ENCODE measurements around the gene RNF217. TPM values are rescaled to one million over a fixed set of nuclear protein-coding genes. Genes with fewer than 3 reads are reported as not detected.
"Not testable (repeated sequence)": the region's sequence is repeated elsewhere in the genome, so short reads cannot be mapped to it uniquely, and the experiment has no call there.

The RNF217 gene
- total RNA-seq, 2 experiments from 2014 or later: 0.52 to 1.1 TPM

GRCh38 chr6:125123051-125123450, 160.8 kb downstream of the RNF217 start:
- Mint-ChIP-seq H3K27me3 (peaks cover 2% of the 10 kb centered on the region), H3K4me1 (ENCODE audit: low read depth) (no peaks in the 10 kb centered on the region), H3K36me3 (no peaks in the 10 kb centered on the region), H3K9me3 (no peaks in the 10 kb centered on the region), H3K27ac (no peak overlapping the region), H3K4me3 (no peak overlapping the region)
- ChIA-PET CTCF (interaction anchor here (2.3 kb wide), 1 partner anchor 9 kb away, joined by 7 read pairs; no protein-coding TSS in a partner anchor), POLR2A (interaction anchor here (0.5 kb wide), 1 partner anchor 30 kb away, joined by 3 read pairs; the partner anchor contains the start of gene TPD52L1)
- intact Hi-C loops (cut with micrococcal nuclease): no loop called here
- DNase-seq: no peak

DNA sequence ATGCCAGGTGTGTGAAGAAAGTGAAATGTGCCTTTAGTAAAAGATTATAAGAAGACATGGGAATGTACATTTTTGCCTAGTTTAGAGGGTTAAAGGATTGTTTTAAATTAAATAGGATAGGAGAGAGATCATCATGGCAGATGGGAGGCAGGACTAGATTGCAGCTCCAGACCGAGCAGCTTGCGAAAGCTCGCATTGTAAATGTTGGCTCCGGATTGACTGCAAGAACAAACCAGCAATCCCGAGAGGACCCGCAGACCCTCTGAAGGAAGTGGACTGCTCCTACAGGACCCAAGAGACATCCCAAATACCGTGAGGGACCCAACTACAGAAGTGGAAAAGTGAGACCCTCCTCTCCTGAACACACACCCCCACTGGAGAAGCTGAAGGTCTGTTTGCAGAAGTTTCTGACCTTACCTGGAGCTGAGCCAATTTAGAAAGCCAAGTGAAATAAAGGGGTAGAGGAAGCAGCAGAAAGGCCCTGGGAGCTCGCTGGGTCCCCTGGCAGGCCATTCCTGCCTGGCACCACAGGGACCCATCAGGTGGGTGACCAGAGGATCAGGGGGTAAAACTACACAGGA, 161.3 kb downstream of the RNF217 start:
- H3K4me1 Mint-ChIP-seq (ENCODE audit: low read depth): no peaks in the 10 kb centered on the region
- ChIA-PET POLR2A (interaction anchor here (0.5 kb wide), 1 partner anchor 30 kb away, joined by 3 read pairs; the partner anchor contains the start of gene TPD52L1), CTCF (interaction anchor here (2.3 kb wide), 1 partner anchor 9 kb away, joined by 7 read pairs; no protein-coding TSS in a partner anchor)
- H3K27ac Mint-ChIP-seq: no peak overlapping the region
- no peak overlapping the region for H3K4me3 Mint-ChIP-seq
- intact Hi-C loops (cut with micrococcal nuclease): no loop called here
- peaks cover 2% of the 10 kb centered on the region for H3K27me3 Mint-ChIP-seq
- DNase-seq: no peak
- no peaks in the 10 kb centered on the region for H3K36me3 Mint-ChIP-seq
- H3K9me3 Mint-ChIP-seq: no peaks in the 10 kb centered on the region

GRCh38 chr6:125124049-125124669, 161.9 kb downstream of the RNF217 start:
- no peak overlapping the region for H3K27ac Mint-ChIP-seq
- no peaks in the 10 kb centered on the region for H3K9me3 Mint-ChIP-seq
- H3K4me1 Mint-ChIP-seq (ENCODE audit: low read depth): no peaks in the 10 kb centered on the region
- no peak for DNase-seq
- no peaks in the 10 kb centered on the region for H3K36me3 Mint-ChIP-seq
- H3K4me3 Mint-ChIP-seq: no peak overlapping the region
- ChIA-PET POLR2A (no interaction called here), CTCF (interaction anchor here (2.3 kb wide), 1 partner anchor 10 kb away, joined by 7 read pairs; no protein-coding TSS in a partner anchor)
- peaks cover 2% of the 10 kb centered on the region for H3K27me3 Mint-ChIP-seq
- intact Hi-C loops (cut with micrococcal nuclease): no loop called here

GRCh38 chr6:125125856-125126255, 163.6 kb downstream of the RNF217 start:
- H3K4me3 Mint-ChIP-seq; H3K9me3 Mint-ChIP-seq; intact Hi-C loops (cut with micrococcal nuclease); POLR2A ChIA-PET; H3K27me3 Mint-ChIP-seq; H3K27ac Mint-ChIP-seq; DNase-seq; CTCF ChIA-PET; H3K36me3 Mint-ChIP-seq; H3K4me1 Mint-ChIP-seq (ENCODE audit: low read depth): not testable (repeated sequence)

DNA sequence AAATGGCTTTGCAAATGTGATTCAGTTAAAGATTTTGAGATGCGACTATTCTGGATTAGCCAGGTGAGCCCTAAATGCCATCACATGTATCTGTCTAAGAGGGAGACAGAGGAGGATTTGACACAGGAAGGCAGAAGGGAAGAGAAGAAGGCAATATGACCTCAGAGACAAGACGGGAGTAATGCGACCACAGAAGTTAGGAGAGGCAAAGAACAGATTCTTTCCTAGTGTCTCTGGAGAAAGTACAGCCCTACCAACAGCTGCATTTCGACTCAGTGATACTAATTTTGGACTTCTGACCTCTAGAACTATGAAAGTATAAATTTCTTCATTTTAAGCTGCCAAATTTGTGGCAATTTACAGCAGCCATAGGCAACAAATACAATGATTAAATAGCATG, 167.1 kb downstream of the RNF217 start:
- no peak overlapping the region for H3K27ac Mint-ChIP-seq
- intact Hi-C loops (cut with micrococcal nuclease): no loop called here
- ChIA-PET POLR2A (no interaction called here), CTCF (no interaction called here)
- H3K4me1 Mint-ChIP-seq (ENCODE audit: low read depth): no peaks in the 10 kb centered on the region
- no peak overlapping the region for H3K4me3 Mint-ChIP-seq
- no peaks in the 10 kb centered on the region for H3K9me3 Mint-ChIP-seq
- H3K27me3 Mint-ChIP-seq: no peaks in the 10 kb centered on the region
- no peak for DNase-seq
- no peaks in the 10 kb centered on the region for H3K36me3 Mint-ChIP-seq

GRCh38 chr6:125132058-125132457, 169.8 kb downstream of the RNF217 start:
- H3K4me1 Mint-ChIP-seq (ENCODE audit: low read depth): no peaks in the 10 kb centered on the region
- H3K27me3 Mint-ChIP-seq: no peaks in the 10 kb centered on the region
- no peaks in the 10 kb centered on the region for H3K9me3 Mint-ChIP-seq
- no peak overlapping the region for H3K4me3 Mint-ChIP-seq
- DNase-seq: no peak
- intact Hi-C loops (cut with micrococcal nuclease): no loop called here
- CTCF ChIA-PET: interaction anchor here (0.9 kb wide), 1 partner anchor 18 kb away, joined by 3 read pairs; no protein-coding TSS in a partner anchor
- H3K36me3 Mint-ChIP-seq: no peaks in the 10 kb centered on the region
- POLR2A ChIA-PET: no interaction called here
- H3K27ac Mint-ChIP-seq: no peak overlapping the region

DNA sequence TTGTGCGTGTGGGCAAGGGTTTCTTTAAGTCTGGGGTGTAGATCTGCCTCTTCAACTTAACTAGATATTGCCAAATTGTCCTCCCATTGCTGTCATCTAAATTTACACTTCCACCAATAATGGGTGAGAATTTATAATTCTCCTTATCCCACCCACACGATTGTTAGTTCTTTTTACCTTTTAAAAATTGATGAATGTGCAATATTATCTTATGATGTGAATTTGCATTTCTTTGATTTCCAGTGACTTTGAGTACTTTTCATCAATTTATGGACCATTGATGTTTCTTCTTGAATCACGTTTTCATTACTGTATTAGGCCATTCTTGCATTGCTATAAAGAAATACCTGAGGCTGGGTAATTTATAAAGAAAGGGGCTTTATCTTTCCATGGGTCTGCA, 174.1 kb downstream of the RNF217 start:
- Mint-ChIP-seq H3K4me3 (no peak overlapping the region), H3K4me1 (ENCODE audit: low read depth) (no peaks in the 10 kb centered on the region), H3K27me3 (no peaks in the 10 kb centered on the region), H3K36me3 (no peaks in the 10 kb centered on the region), H3K27ac (no peak overlapping the region), H3K9me3 (no peaks in the 10 kb centered on the region)
- ChIA-PET CTCF (interaction anchor here (1.8 kb wide), 1 partner anchor 56 kb away, joined by 4 read pairs; no protein-coding TSS in a partner anchor), POLR2A (no interaction called here)
- intact Hi-C loops (cut with micrococcal nuclease): no loop called here
- DNase-seq: no peak

DNA sequence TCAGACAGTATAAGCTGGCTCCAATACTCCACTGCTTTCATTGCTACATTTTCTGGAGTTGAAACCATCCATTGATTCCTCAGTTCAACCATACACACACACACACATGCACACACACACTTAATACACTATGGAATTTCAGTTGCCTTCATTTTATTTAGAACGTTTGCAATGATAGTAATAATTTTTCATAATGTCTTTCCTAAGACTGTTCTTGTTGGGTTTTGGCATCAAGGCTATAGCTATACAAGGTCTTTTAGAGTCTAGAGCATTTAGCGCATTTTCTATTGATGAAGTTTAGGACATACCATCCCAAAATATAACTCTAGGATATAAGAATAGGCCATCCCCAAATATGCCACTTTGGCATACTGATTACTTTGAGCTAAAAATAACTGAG, 175.8 kb downstream of the RNF217 start:
- Mint-ChIP-seq H3K27ac (no peak overlapping the region), H3K27me3 (no peaks in the 10 kb centered on the region)
- no peak for DNase-seq

GRCh38 chr6:125140808-125141207, 178.6 kb downstream of the RNF217 start:
- Mint-ChIP-seq H3K36me3 (no peaks in the 10 kb centered on the region), H3K4me3 (no peak overlapping the region)
- POLR2A ChIA-PET: no interaction called here

More for the DNA sequence above, 175.8 kb downstream of the RNF217 start:
- intact Hi-C loops (cut with micrococcal nuclease): no loop called here
- no peak overlapping the region for H3K4me3 Mint-ChIP-seq
- ChIA-PET POLR2A (no interaction called here), CTCF (interaction anchor here (0.8 to 1.8 kb wide), 3 partner anchors 16 to 54 kb away, joined by 3 to 4 read pairs (median 3); partner anchors contain the start of gene TPD52L1)
- no peaks in the 10 kb centered on the region for H3K9me3 Mint-ChIP-seq
- no peaks in the 10 kb centered on the region for H3K4me1 Mint-ChIP-seq (ENCODE audit: low read depth)
- no peaks in the 10 kb centered on the region for H3K36me3 Mint-ChIP-seq

More at GRCh38 chr6:125140808-125141207, 178.6 kb downstream of the RNF217 start:
- Mint-ChIP-seq H3K27me3 (peaks cover 4% of the 10 kb centered on the region), H3K4me1 (ENCODE audit: low read depth) (no peaks in the 10 kb centered on the region), H3K27ac (no peak overlapping the region), H3K9me3 (no peaks in the 10 kb centered on the region)
- intact Hi-C loops (cut with micrococcal nuclease): no loop called here
- CTCF ChIA-PET: interaction anchor here (1.0 kb wide), 1 partner anchor 13 kb away, joined by 4 read pairs; the partner anchor contains the start of gene TPD52L1
- DNase-seq: no peak

Other genes starting within 250 kb of the RNF217 start
- 1 to 10 TPM; 1.3 to 1.4 TPM for gene TPD52L1, start 191.3 kb downstream of the RNF217 start, total RNA-seq

All from activated CD4-positive, alpha-beta memory T cell treated with anti-CD3 and anti-CD28 coated beads for 36 hours (primary cell).